HG03342 (cell line): Measurements from ENCODE around the gene ST3GAL3.

Source experiments
- ATAC-seq: cut with Tn5 transposase; IDR thresholded peaks from one replicate; pipeline ENCODE4 v1.9.1; 2021; ENCODE audit warnings: mild to moderate bottlenecking, moderate library complexity; ENCODE audit not compliant: unreplicated experiment

ST3GAL3 gene

GRCh38 chr1:43958351-43959255 is 251.3 kb downstream of the ST3GAL3 start:
- ATAC-seq = no peak

- no peak for ATAC-seq
Observed at GRCh38 chr1:43960798-43961197, 253.5 kb downstream of the ST3GAL3 start.

- ATAC-seq = no peak
Observed at GRCh38 chr1:43961692-43962091, 254.4 kb downstream of the ST3GAL3 start.

- no peak for ATAC-seq
Observed at GRCh38 chr1:43962324-43962723, 255.0 kb downstream of the ST3GAL3 start.

GRCh38 chr1:43963006-43963405 is 255.7 kb downstream of the ST3GAL3 start:
- no peak for ATAC-seq

- no peak for ATAC-seq
Observed at GRCh38 chr1:43963890-43964289, 256.6 kb downstream of the ST3GAL3 start.

- no peak for ATAC-seq
Observed at GRCh38 chr1:43965316-43965715, 258.0 kb downstream of the ST3GAL3 start.

- no peak for ATAC-seq
Observed at GRCh38 chr1:43968348-43968948, 261.1 kb downstream of the ST3GAL3 start.

GRCh38 chr1:43969416-43969745 is 262.0 kb downstream of the ST3GAL3 start:
- ATAC-seq = no peak

GRCh38 chr1:43969746-43970466 is 262.6 kb downstream of the ST3GAL3 start, which contains the start of gene DPH2:
Gene DPH2 (plus strand): TSS chr1:43970010. CDS start chr1:43970176, 166 bp downstream.
- ATAC-seq = peak; percentile 85

GRCh38 chr1:43970502-43970901 is 263.2 kb downstream of the ST3GAL3 start:
- ATAC-seq = no peak

GRCh38 chr1:43970911-43971310 is 263.6 kb downstream of the ST3GAL3 start:
- ATAC-seq = no peak

- no peak for ATAC-seq
Observed at GRCh38 chr1:43971336-43971980, 264.1 kb downstream of the ST3GAL3 start.

- no peak for ATAC-seq
Observed at GRCh38 chr1:43973981-43974442, 266.7 kb downstream of the ST3GAL3 start.

- ATAC-seq = peak; percentile 68
Observed at GRCh38 chr1:43974443-43975248, 267.3 kb downstream of the ST3GAL3 start, which contains the start of gene ATP6V0B. Gene ATP6V0B (plus strand): TSS chr1:43974960. CDS start chr1:43975041, 81 bp downstream.

GRCh38 chr1:43975249-43975961 is 268.1 kb downstream of the ST3GAL3 start:
- no peak for ATAC-seq

- ATAC-seq = no peak
Observed at GRCh38 chr1:43976045-43976444, 268.7 kb downstream of the ST3GAL3 start.

- ATAC-seq = no peak
Observed at GRCh38 chr1:43976890-43977289, 269.6 kb downstream of the ST3GAL3 start.
